GM19468 (cell line): ENCODE measurements around the gene SCGB3A1.

Experiments
- ATAC-seq: cut with Tn5 transposase; IDR thresholded peaks from one replicate; pipeline ENCODE4 v1.9.1; 2021; ENCODE audit warnings: mild to moderate bottlenecking, moderate library complexity, moderate number of reproducible peaks; ENCODE audit not compliant: unreplicated experiment; ENCODE audit errors: extremely low read depth

SCGB3A1 gene

GRCh38 chr5:180607861-180608571, 16.7 kb upstream of the SCGB3A1 start:
- ATAC-seq: no peak

- ATAC-seq: no peak
Observed at GRCh38 chr5:180606215-180606785, 15.0 kb upstream of the SCGB3A1 start.

- no peak for ATAC-seq
Observed at GRCh38 chr5:180605554-180606214, 14.4 kb upstream of the SCGB3A1 start.

DNA sequence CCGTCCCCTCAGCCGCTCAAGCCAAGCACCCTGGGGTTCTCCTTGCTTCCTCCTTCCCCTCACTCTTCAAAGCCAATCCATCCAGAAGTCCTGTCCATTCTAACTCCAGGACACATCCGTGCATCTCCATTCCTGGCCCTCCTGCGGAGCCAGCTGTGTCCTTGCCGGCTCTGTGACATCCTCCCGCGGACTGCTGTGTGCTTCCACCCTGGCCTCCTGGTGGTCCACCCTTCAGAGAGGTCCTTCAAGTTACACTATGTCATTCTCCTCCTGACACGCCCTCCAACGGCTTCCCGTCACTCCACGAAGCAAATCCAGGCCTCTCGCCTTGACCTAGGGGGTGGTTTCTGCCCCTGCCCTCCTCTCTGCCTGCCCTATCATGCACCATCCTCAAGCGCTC, 13.0 kb upstream of the SCGB3A1 start:
- no peak for ATAC-seq

GRCh38 chr5:180603076-180603594, 11.8 kb upstream of the SCGB3A1 start:
- ATAC-seq: no peak

DNA sequence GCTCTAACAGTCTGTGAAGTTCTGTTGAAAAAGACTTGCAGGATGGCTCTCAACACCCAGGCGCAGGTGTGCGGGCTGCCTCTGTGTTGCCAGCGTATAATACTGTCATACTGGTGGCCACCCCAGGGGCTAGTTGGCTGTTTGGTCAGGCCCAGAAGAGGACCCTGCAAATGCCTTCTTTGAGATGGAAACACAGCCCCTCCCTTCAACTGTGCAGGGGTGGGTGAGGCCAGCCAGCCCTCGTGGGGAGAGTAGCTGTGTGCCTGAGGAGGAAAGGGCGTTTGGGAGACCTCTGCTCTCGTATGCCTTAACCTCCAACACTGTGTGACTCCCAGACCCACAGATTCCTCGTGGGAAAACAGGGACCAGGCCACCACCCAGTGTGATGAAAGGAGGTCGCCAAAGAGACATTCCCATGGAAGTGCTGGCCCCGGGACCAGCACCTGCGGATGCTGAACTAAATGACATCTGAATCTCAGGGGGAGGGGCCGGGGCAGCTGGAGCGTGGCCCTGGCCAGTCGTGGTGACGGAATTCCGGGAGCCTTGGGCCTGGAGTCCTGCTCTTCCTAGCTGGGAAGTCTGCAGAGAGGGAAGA, 11.3 kb upstream of the SCGB3A1 start:
- no peak for ATAC-seq

DNA sequence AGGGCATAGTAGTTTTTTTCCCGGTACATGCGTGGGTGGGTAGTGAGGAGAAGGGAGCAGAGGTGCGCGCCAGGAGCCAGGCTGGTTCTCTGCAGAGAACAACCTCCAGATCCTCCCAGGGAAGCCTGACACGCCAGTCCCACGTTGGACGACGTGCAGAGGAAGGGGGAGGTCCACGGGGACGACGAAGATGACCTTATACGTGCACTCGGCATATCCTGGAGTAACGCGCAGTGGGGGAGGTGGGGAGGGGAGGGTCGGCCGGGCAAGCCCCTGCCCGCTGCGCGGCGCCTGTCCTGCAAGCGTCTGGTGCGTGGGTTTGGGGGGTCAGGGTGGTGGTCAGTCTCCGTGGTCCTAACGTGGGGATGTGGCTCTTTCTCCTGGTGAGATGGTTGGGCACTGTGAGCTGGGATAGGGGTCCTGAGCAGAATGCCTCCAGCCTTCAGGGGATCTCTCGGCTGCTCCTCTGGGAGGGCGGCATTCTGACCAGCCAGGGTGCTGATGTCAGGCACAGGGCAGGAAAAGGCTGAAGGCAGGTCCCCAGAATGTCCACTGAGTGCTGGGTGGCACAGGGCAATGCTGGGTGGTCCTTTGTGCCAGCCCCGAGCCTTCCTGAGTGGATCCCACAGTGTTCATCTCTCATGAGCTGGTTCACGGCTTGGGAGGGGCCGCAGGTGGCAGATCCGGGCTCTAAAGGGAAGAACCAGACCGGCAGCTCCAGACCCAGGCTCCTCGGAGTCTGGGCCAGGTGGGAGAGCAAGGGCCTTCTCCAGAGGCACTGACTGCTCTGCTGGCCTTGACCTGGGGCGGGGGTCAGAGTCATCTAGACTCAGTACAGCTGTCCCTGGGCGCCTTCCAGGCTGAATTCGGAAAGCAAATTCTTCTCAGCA, 10.5 kb upstream of the SCGB3A1 start:
- no peak for ATAC-seq

GRCh38 chr5:180600554-180601041, 9.3 kb upstream of the SCGB3A1 start:
- ATAC-seq: no peak

DNA sequence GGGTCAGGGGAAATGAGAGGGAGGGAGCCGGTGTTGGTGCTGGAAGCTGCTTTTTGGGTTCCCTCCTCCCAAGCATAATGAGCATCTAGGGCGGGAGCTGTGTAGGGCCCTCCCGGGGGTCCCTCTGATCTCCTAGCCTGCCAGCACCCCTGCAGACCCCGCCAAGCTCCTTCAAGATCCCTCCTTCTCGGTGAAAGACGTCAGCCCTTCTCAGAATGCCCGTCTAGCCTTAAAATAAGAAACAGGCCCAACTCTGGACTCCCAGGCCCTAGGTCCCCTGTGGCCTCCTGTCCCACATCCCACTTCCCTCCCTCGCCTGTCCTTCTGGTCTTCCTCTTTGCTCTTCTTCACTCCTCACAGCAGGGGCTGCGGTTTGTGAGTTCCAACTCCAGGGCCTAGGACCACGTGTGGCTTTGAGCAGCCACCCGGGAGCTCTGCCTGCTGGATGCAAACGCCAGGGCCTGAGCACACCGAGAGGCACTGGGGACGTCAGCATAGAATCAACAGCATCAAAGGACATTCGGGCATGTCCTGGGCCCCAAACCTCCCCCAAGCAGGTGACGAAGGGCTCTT, 8.8 kb upstream of the SCGB3A1 start:
- ATAC-seq: no peak

DNA sequence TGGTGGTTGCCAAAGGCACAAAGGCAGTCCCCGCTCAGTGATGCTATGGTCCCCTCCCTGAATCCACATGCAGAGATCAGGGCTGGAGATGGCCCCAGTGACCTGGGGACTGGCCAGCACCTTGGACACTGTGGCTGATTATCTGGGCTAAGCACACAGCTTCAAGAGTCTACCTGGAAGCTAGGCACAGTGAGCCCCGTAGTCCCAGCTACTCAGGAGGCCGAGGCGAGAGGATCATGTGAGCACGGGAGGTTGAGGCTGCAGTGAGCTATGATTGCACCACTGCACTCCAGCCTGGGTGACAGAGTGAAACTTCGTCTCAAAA, 8.3 kb upstream of the SCGB3A1 start:
- ATAC-seq: no peak

- ATAC-seq: no peak
Observed at GRCh38 chr5:180598797-180599589, 7.7 kb upstream of the SCGB3A1 start.

DNA sequence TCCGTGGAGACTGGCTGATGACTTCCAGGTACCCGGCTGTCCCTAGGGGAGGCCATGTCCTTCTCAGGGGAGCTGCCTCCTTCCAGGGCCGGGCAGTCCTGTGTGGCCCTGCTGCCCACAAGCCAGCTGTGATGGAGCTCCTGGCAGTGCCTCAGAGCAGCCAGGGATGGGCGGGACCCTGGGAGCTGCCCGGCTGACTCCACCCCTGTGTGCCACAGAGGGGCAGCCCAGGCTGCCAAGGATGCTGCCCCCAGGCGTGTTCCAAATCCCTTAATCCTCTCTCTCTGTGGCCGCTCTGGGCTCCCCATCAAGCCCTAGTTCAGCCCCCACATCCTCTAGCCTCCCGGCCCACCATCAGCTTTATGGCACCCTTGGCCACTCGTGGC, 7.0 kb upstream of the SCGB3A1 start:
- ATAC-seq: no peak

DNA sequence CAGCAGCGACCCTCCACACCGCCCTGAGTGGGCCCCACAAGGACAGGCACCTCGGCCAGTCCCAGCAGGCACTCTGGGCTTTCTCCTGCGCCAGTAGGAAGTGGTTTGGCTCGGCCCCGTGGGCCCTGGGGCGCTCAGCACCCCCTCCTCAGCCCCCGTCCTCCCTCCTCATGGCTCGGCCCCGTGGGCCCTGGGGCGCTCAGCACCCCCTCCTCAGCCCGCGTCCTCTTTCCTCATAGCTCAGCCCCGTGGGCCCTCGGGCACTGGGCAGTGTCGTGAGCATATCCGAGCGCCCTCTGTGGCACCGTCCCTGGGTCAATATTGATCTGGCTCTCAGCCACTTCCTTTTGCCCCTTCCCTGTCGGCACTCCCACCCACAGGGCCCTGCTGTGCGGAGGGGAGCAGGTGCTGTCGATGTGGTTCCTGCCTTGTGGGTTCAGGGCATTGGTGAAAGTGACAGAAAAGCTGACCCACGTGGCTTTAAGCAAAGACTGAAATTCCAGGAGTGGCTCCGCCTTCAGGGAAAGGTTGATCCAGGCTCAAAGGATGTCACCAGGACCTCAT, 5.5 kb upstream of the SCGB3A1 start:
- no peak for ATAC-seq

DNA sequence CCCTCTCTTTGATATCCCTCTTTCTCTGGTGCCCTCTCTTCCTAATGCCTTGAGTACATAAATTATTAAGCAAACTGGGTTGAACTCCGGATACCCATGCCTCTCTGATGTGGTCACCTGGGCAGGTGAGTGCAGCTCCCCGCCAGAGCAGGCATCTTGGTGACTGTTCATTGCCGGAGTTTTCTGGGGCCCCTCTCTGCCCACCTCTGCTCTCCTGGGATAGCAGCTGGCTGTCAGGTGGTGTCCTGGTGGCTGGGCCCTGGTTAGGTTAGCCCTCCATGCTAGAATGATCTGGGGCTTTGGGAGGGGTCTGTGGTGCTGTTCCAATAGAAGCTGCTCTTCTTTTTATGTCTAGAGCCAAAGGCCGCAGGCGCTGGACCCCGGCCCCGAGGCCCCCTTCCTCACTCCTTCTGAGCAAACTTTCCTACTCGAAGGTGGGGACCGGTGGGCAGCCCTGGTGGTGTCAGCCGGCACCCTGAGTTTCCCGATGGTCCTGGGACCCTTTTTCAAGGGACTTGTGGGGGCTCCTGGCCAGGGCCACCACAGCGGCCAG, 4.9 kb upstream of the SCGB3A1 start:
- ATAC-seq: no peak

GRCh38 chr5:180595381-180596114, 4.2 kb upstream of the SCGB3A1 start:
- no peak for ATAC-seq

DNA sequence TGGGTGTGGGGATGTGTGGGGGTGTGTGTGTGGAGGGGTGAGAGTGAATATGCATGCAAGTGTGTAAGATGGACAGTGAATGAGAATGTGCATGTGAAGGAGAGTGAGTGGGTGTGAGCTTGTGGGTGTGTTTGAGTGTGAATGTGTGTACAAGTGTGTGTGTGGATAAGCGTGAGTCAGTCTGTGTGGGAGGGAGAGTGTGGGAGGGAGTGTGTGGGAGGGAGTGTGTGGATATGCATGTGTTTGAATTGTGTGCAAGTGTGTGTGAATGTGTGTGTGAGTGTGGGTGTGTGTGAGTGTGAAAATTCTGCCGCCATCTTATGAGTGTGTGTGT, 3.7 kb upstream of the SCGB3A1 start:
- no peak for ATAC-seq

GRCh38 chr5:180594311-180595045, 3.2 kb upstream of the SCGB3A1 start:
- no peak for ATAC-seq
